Activated T-cell treated with anti-CD3 and anti-CD28 coated beads for 24 hours (primary cell): ENCODE results near the gene HHIP.

Source experiments
- DNase-seq: peaks from one replicate; pipeline ENCODE4 v3.0.0-alpha.2; 2020; ENCODE audit warnings: low read depth

Gene HHIP

DNA sequence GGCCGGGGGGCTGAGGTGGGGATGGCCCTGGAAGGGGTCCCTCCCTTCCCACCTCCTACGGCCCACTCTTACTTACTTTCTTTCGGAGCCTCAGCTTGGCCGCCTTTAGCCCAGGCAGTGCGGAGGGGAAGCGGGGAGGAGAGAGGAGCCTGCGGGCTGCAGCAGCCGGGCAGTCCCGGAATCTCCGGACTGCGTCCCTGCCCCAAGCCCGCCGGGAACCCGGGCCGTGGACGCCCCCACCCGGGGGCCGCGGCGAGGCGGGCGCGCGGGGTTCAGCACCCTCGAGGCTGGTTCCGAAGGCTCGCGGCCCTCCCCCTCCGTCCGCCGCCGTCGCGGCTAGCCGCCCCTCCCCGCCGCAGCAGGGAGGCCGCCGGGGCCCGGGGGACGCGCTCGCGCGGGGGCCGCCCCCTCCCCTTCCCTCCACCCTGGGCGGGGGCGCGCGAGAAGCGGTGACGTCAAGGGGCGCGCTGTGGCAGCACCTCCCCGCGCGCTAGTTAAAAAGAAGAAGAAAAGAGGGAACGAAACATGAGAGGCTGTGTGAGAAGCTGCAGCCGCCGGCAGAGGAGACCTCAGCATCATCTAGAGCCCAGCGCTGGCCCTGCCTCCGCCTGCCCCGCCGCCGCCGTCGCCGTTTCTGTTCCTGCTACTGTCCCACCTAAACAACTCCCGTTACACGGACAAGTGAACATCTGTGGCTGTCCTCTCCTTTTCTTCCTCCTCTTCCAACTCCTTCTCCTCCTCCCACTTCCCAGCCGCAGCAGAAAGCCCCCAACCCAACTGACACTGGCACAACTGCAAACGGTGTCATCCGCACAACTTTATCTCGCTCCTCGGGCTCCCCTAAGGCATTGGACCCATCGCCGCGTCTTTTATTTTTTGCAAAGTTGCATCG lies at the start of gene HHIP:
Gene HHIP (plus strand): TSS at position 526 of the 892 bp plus-strand sequence. CDS start 520 bp downstream, outside the sequence.
- no peak for DNase-seq

GRCh38 chr4:144597171-144597570 lies 48.8 kb upstream of the HHIP start:
- no peak for DNase-seq

- no peak for DNase-seq
Observed at GRCh38 chr4:144599621-144600020, 46.3 kb upstream of the HHIP start.

DNA sequence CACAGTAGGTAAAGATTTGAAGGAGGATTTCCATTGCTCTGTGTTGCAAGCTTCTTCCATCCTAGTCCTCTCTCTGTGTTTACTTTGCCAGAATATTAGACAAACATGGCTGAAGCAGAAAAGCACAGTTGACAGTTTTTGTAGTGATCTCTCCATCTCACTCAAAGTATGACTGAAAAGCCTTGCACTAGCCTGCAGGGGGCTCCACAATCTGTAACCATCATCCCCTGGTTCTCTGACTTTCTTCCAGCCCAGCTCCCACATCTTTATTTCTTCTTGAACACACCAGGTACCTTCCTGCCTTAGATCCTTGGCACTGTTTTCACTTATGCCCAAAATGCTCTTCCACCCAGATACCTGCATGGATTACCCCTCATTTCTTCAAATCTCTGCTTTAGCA lies 34.1 kb upstream of the HHIP start:
- DNase-seq, result no peak

GRCh38 chr4:144614850-144615585 lies 30.9 kb upstream of the HHIP start:
- DNase-seq, result no peak

DNA sequence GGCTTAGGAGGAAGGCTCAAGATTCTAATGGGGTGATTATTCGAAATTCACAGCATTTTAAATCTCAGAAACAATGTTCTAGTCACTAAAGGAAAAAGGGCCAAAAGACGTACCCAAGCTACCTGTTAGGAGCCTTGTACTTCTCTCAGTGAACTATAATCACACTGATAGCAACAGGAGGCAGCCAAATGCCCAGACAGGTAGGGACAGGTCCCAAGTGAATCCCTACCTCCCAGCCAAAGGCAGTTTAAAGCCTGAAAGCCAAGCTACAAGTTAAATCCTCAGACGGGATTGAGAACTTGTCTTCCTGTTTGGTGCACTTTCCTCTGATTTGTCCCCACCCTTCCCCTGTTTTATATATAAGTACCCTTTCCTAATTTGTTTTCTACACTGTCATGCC lies 24.3 kb upstream of the HHIP start:
- no peak for DNase-seq

DNA sequence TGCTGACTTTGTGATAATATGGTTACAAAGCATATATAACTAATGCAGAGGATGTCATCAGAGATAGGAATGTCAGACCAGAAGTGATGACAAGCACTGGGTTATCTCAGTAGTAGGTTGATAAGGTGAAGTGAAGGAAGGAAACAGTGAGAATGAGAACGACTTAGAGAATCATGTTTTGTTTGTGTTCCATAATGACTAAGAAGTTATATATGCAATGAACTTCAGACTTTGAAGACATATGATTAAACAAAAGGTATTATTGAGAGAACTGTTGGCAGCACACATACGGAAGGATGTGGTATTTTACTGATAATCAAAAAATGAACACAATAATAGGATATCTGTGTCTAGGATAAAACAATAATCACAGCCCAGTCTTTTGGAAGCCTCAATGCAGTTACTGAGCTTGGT lies 18.3 kb upstream of the HHIP start:
- DNase-seq, result no peak

- no peak for DNase-seq
Observed at GRCh38 chr4:144633215-144633614, 12.7 kb upstream of the HHIP start.

DNA sequence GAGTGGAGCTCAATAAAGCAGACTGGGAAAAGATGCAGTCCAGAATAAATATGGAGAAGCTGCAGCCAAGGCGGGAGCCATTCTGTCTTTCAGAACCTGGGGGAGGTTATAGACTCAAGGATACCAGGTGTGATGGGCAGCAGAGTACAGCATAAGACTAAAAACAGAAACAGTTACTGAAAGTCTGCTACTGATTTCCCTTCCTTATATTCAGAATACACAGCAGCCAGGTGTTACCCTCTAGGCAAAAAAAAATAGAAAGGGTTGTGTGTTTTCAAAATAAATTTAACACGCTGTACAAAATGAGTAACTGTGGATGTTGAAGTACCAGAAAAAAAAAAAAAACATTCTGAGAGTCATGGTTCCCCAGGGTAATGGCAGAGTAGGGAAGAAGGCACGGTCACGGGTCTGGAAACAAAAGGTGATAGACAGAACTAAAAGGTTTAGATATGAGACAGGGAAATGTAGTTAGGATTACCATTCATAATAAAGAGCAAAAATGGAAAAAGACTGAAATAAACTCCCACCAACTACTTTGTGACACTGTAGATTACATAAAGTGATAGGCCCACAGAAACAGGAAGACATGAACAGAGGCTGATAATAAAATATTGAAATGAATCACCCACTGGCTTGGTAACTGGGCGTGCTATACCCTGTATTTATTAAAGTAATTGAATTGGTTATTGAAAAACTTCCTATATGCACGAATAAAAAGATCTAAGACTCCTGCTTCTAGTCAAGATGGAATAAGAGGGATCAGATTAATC lies 10.8 kb upstream of the HHIP start:
- DNase-seq, result no peak

GRCh38 chr4:144644368-144645101 lies 1.4 kb upstream of the HHIP start:
- DNase-seq, result no peak

DNA sequence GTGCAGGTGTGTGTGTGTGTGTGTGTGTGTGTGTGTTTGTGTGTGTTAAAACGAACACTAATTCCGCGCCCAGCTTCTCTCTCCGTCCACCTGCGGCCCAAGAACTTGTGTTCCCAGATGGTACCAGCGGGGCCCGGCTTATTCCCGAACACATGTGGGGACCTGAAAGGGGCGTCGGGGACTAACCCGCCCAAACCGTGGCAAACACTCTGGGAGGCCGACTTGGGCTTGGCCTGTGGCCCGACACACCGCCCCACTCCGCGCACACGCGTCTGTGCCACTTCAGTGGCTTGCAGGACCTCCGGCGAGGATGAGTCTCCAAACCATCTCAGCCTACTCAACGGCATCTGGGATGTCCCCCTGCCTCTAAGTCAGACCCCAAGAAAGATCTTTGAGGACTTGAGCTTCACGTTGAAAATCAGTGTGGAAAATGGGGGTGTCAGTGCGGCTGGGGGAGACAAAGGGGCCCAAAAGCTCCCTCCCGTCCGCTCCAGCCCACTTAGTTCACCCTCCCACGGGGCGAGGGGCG lies 790 bp upstream of the HHIP start:
- no peak for DNase-seq

GRCh38 chr4:144646523-144647094 lies 653 bp downstream of the HHIP start:
- DNase-seq, result no peak

- no peak for DNase-seq
Observed at GRCh38 chr4:144647095-144647561, 1.2 kb downstream of the HHIP start.

- no peak for DNase-seq
Observed at GRCh38 chr4:144647590-144647989, 1.6 kb downstream of the HHIP start.

- DNase-seq, result no peak
Observed at GRCh38 chr4:144648042-144648441, 2.1 kb downstream of the HHIP start.

GRCh38 chr4:144649646-144650045 lies 3.7 kb downstream of the HHIP start:
- no peak for DNase-seq

GRCh38 chr4:144650311-144651005 lies 4.5 kb downstream of the HHIP start:
- DNase-seq, result no peak

GRCh38 chr4:144653781-144654545 lies 8.0 kb downstream of the HHIP start:
- DNase-seq, result no peak

GRCh38 chr4:144655491-144655890 lies 9.5 kb downstream of the HHIP start:
- no peak for DNase-seq

DNA sequence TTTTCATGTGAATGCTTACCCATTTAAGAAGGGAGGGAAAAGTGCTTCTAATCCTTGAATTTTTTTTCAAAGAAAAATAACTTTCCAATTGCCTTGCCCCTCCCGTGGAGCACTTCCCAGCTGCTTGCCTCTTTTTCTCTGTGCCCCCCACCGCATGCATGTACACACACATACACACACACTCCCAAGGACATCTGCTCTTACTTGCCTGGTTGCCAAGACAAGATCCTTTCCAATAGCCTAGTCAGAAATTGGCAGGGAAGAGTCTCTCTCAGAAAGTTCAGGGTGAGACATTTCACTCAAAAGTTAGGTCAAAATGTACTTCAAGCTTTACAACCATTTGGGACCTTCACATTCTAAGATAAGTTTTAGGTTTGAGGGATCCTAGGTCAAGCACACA lies 10.9 kb downstream of the HHIP start:
- no peak for DNase-seq
